HG02970 (cell line): ENCODE measurements around the gene ATXN7L2.

Source experiments
- ATAC-seq: cut with Tn5 transposase; IDR thresholded peaks from one replicate; pipeline ENCODE4 v1.9.1; 2021; ENCODE audit warnings: mild to moderate bottlenecking, moderate library complexity, moderate number of reproducible peaks; ENCODE audit not compliant: unreplicated experiment, low FRiP score

The ATXN7L2 gene

DNA sequence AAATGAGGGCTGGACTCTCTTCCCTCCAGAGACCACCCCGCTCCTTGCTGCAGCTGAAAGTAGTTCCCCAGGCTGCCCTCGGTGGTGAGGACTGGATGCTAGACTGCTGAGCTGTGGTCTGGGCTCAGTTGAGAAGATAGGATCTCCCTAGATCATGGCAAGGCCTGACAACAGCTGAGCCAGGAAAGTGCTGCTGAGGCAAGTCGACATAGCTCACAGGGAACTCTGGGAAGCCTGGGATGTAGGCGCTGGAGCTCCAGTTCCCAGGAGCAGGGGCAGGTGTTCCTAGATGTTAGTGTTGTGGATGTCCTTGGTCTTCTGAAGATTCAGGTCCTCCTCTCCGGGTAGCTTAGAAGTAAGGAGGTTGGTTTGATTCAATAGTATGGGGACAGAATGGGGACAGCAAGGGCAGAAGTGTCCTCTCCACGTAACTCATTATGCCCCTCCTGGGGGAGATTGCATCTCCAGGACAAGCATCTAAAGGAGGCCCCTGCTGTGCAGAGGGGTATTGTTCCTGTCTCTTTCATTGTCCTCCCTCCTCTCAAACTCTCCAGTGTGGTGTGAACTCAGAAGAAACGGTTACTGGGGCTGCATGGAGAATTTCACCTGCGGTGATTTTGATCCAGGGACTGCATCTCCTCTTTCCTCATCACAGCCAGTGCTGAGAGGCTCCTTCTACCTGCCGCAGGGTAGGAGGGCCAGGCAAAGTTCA is 13.9 kb downstream of the ATXN7L2 start:
- no peak for ATAC-seq

- ATAC-seq = no peak
These were observed 14.6 kb downstream of the ATXN7L2 start for GRCh38 chr1:109498161-109498801.

- no peak for ATAC-seq
These were observed 15.4 kb downstream of the ATXN7L2 start for GRCh38 chr1:109499081-109499480.

DNA sequence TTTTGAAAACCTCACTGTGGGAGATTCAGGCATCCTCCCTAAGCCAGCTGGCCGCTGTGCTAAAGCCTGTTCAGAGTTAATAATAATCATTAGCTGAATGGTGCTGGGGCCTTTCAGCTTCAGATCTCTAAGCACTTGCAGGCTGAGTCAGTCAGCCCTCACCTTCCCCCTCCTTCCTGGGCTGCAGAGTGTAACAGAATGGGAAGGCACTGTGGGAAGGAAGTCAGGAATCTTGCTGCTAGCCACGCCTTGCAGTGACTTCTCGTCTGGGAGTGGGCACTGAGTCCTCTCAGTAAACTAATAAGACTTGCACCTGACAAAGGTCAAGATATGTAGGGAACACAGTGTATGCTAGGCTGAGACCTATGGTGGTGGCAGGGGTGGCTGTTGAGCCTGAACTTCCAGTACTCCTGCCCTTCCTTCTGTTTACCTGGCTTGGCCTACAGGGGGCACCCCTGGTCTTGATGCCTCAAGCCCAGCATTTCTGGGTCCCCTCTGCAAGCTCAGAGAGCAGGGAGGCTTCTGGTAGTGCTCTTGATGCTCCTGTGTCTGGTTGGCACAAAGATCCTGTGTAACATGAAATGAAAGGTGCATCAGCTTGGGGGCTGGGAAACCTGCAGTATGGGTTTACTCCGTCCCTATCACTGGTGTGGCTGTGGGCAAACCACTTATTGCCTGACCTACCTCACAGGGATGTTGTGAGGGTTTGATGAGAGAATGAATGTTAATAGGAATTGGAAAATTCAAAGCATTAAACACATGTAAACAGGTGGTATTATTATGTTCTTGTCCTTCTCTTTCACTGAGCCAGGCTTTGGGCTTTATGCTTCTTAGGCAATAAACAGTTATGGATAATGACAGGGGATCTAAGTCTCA is 16.2 kb downstream of the ATXN7L2 start:
- ATAC-seq = no peak

- no peak for ATAC-seq
These were observed 17.3 kb downstream of the ATXN7L2 start for GRCh38 chr1:109500941-109501381.

- ATAC-seq = no peak
These were observed 18.1 kb downstream of the ATXN7L2 start for GRCh38 chr1:109501644-109502363.

DNA sequence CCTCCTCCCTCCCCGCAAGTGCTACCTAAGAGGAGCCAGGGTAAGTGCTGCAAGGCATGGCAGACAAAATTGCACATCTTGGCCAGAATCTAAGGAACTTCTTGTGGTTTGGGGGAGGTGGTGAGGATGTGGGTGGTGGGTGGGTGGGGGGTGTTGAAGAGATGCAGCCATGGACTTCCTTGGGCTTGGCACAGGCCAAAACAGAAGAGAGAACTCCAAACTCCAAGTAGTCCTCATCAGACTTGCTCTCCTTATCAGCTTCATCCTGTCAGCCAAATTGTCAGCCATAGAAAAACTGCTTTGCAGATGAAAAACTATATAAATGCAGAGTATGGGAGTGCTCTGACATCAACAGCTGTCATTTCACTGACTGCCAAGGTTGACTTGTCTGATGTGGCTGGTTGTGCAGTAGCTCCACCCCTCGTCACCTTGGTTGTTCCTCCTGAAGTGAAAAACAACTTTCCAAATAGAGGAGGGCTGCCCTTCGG is 18.7 kb downstream of the ATXN7L2 start:
- ATAC-seq = no peak

DNA sequence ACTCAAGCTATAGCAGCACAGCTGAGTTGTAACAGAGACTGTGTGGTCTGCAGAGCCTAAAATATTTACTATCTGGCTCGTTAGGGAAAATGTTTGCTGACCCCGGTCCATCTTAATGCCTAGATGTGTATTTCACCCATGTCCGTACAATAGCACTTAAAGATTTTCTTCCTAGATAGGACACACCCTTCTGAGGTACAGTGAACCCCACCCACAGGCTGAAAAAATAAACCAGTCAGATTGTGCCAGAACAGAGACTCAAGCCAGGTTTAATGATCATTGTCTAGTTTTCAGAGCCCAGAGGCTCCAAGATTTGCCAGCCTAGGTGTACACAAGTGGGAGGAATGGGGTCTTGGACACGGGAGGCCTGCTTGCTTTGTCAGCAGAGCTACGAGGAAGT is 20.2 kb downstream of the ATXN7L2 start:
- no peak for ATAC-seq

DNA sequence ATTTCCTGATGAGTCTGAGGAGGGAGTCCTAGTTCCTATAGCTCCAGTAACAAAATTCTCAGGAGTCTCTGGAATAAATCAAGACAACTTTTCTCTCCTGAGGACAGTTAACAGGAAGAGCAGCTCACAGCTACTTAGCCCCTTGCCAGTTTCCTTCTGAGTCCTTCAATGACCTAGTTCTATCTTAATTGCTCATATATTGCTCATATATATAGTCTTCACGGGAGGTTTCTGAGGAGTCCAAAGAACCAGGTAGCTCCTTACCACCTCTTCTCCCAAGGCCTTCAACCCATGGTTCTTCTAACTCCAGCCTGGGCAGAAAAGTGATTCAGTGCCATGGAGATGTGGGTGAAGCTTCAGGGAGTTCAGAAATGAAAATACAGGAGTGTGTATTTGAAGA is 21.3 kb downstream of the ATXN7L2 start:
- no peak for ATAC-seq

- no peak for ATAC-seq
These were observed 24.5 kb downstream of the ATXN7L2 start for GRCh38 chr1:109508001-109508872.

DNA sequence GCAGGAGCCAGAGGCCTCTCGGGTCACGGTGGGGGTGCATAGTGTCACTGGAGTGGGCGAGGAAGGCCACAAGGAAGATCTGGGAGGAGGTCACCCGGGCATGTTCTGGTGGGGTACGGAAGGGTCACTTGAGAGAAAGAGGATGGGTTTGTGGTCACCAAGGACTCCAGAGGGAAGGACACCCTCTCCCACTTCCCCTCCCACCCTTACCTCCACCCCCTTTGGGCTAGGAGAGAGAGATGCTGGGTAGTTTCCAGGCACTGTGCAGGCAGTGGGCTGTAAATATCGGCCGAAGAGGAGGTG is 25.1 kb downstream of the ATXN7L2 start:
- ATAC-seq = no peak

GRCh38 chr1:109509176-109510134 is 25.8 kb downstream of the ATXN7L2 start, which contains the start of gene AMIGO1:
Gene AMIGO1 (minus strand): TSS chr1:109509727. CDS start chr1:109508912, 815 bp downstream.
- no peak for ATAC-seq

GRCh38 chr1:109513110-109513710 is 29.5 kb downstream of the ATXN7L2 start:
- ATAC-seq = no peak

- ATAC-seq = no peak
These were observed 31.1 kb downstream of the ATXN7L2 start for GRCh38 chr1:109514846-109515245.

- no peak for ATAC-seq
These were observed 33.2 kb downstream of the ATXN7L2 start for GRCh38 chr1:109516872-109517271.

GRCh38 chr1:109517337-109517736 is 33.6 kb downstream of the ATXN7L2 start:
- ATAC-seq = no peak

DNA sequence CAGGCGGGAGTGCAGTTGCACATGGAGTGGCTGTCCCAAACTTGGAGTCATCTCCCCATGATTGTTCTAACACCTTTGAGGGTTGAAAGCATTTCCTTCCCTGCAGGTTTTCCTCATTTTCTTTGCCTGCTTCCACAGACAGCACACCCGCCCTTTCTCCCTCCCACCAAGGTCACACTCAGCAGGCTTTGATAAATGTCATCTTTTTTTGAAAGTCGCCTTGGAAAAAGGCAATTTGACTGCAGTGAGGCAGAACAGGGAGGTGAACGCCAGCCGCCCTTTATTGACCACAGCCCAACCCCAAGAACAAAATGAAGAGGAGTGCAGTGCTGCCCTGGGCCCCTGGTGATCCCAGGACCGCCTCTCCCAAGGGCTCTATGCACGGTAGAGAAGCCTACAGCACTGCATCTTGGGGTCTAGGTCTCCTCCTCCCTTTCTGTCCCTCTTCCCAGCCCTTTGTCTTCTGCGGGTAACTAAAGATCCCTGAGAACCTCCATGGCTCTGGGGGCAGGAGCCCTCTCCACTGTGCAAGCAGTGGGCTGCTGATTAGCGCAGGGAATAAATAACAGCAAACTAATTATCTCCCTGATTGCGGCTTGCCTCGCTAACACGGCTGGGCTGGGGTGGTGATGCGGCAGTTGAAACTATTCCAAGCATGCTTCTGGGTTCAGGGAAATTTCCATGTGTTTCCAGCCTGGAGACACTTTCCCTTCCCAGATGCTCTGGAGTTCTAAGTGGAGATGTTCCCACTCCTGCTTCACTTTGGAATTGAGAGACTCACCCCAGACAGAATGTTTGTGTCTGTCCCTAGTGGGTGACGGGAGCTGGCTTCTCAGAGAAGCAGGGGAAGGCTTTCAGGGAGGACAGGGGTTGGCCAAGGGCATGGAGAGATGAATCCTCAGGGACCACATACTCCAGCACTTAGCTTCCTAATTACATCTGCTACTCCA is 37.6 kb downstream of the ATXN7L2 start:
- ATAC-seq = no peak
